CD4-positive, alpha-beta T cell treated with Interleukin-17A for 1 hour (primary cell): Measurements from ENCODE around the gene CCNF.
"Not testable (repeated sequence)": the region's sequence is repeated elsewhere in the genome, so short reads cannot be mapped to it uniquely, and the experiment has no call there.

Source experiments
- DNase-seq: peaks from one replicate; pipeline ENCODE4 v3.0.0-alpha.2; 2020

Gene CCNF

GRCh38 chr16:2429034-2429770, at the start of gene CCNF:
TSS of gene CCNF (plus strand) at chr16:2429447. CDS start at chr16:2429482, 35 bp downstream.
- peak; percentile 98 for DNase-seq

- no peak for DNase-seq
These were observed 45.7 kb upstream of the CCNF start for GRCh38 chr16:2383501-2383900.

- DNase-seq, result no peak
These were observed 44.8 kb upstream of the CCNF start for GRCh38 chr16:2384426-2384825.

GRCh38 chr16:2385190-2385836, 43.9 kb upstream of the CCNF start:
- DNase-seq, result no peak

- not testable (repeated sequence) for DNase-seq
These were observed 43.3 kb upstream of the CCNF start for GRCh38 chr16:2385982-2386381.

GRCh38 chr16:2386990-2387389, 42.3 kb upstream of the CCNF start:
- no peak for DNase-seq

- no peak for DNase-seq
These were observed 40.9 kb upstream of the CCNF start for GRCh38 chr16:2388139-2388874.

- no peak for DNase-seq
These were observed 40.3 kb upstream of the CCNF start for GRCh38 chr16:2388875-2389433.

- DNase-seq, result no peak
These were observed 37.2 kb upstream of the CCNF start for GRCh38 chr16:2392025-2392424.

- no peak for DNase-seq
These were observed 30.7 kb upstream of the CCNF start for GRCh38 chr16:2398520-2398919.

GRCh38 chr16:2404099-2404498, 25.1 kb upstream of the CCNF start:
- no peak for DNase-seq

GRCh38 chr16:2415085-2415484, 14.2 kb upstream of the CCNF start:
- no peak for DNase-seq

- no peak for DNase-seq
These were observed 9.2 kb upstream of the CCNF start for GRCh38 chr16:2420035-2420434.

GRCh38 chr16:2422123-2422867, 7.0 kb upstream of the CCNF start:
- DNase-seq, result peak; percentile 14

- no peak for DNase-seq
These were observed 4.9 kb upstream of the CCNF start for GRCh38 chr16:2424061-2425007.

GRCh38 chr16:2425008-2425518, 4.2 kb upstream of the CCNF start:
- no peak for DNase-seq

- no peak for DNase-seq
These were observed 3.3 kb upstream of the CCNF start for GRCh38 chr16:2425825-2426430.

- DNase-seq, result no peak
These were observed 2.3 kb upstream of the CCNF start for GRCh38 chr16:2426941-2427361.

- no peak for DNase-seq
These were observed 1.7 kb upstream of the CCNF start for GRCh38 chr16:2427526-2427925.

- peak; percentile 1 for DNase-seq
These were observed 1.0 kb upstream of the CCNF start for GRCh38 chr16:2428051-2428783.

GRCh38 chr16:2428784-2429033, 538 bp upstream of the CCNF start:
- no peak for DNase-seq
